Fibroblast of mammary gland (primary cell): ENCODE results near the gene NMNAT2.
A peak's percentile ranks its signal among the peaks of the same experiment; 100 is the strongest.

Source experiments
- DNase-seq: peaks from one replicate; pipeline ENCODE4 v3.0.0-alpha.2; 2010; ENCODE audit warnings: low read depth
- H3K4me3 ChIP-seq: 2 replicates; pipeline ENCODE4 v1.5.1; 2011; ENCODE audit warnings: low read depth, mild to moderate bottlenecking, low read length, moderate library complexity; ENCODE audit not compliant: control insufficient read depth
- CTCF ChIP-seq: conservative IDR thresholded peaks from 2 replicates; pipeline ENCODE4 v1.5.1; 2011; ENCODE audit warnings: low read depth, low read length, inconsistent platforms; ENCODE audit not compliant: control insufficient read depth, insufficient read depth

NMNAT2 gene

GRCh38 chr1:183365093-183365492, 53.1 kb downstream of the NMNAT2 start:
- DNase-seq = no peak
- TF ChIP-seq CTCF = no peak
- no peak overlapping the region for H3K4me3 ChIP-seq

DNA sequence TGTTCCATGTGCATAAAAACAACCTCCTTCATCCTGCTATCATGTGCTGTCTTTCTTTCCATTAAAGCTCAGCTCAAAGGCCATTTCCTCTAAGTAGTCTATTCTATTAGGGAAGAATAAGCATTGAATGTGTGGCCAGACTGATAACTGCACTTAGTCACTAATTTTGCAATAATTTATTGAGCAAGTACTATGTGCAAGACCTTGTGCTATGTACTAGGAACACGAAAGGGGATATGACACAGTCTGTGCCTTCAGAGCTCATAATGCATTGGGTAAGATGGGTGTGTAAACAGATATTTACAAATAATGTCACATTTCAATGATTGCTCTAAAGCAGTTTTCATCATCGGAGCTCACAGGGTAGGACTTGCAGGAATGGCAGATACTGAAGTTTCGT, 54.2 kb downstream of the NMNAT2 start:
- TF ChIP-seq CTCF = no peak
- peak; percentile 59 for DNase-seq
- H3K4me3 ChIP-seq = no peak overlapping the region

GRCh38 chr1:183361081-183361480, 57.1 kb downstream of the NMNAT2 start:
- no peak for TF ChIP-seq CTCF
- H3K4me3 ChIP-seq = no peak overlapping the region
- no peak for DNase-seq

- TF ChIP-seq CTCF = no peak
- no peak overlapping the region for H3K4me3 ChIP-seq
- DNase-seq = no peak
Observed at GRCh38 chr1:183360473-183360872, 57.7 kb downstream of the NMNAT2 start.

GRCh38 chr1:183356534-183357182, 61.5 kb downstream of the NMNAT2 start:
- H3K4me3 ChIP-seq = no peak overlapping the region
- TF ChIP-seq CTCF = no peak
- no peak for DNase-seq

DNA sequence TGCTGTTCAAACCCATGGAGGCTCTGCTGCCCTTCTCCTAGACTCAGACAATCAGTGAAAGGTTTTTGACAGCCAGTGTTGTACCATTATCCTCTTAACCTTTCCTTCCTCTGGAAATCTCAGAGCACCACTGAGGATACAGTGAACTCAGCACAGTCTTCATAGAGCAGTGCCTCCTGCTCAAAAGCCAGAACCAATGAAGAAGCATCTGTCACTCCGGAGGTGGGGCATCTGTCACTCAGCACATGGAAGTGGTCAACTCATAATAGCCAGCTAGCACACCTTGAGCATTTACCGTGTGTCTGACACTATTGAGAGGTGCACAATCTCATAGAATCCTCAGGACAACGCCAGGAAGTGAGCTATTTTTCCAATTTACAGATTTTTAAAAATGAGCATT, 62.4 kb downstream of the NMNAT2 start:
- TF ChIP-seq CTCF = no peak
- no peak for DNase-seq
- no peak overlapping the region for H3K4me3 ChIP-seq

- no peak overlapping the region for H3K4me3 ChIP-seq
- TF ChIP-seq CTCF = no peak
- no peak for DNase-seq
Observed at GRCh38 chr1:183355181-183355580, 63.0 kb downstream of the NMNAT2 start.
